Cardiac muscle cell (in vitro differentiated cells and primary cell): ENCODE measurements around the gene MAGOH. TPM values are rescaled to one million over a fixed set of nuclear protein-coding genes. Genes with fewer than 3 reads are reported as not detected.
A peak's percentile ranks its signal among the peaks of the same experiment; 100 is the strongest.
"Not testable (repeated sequence)": the region's sequence is repeated elsewhere in the genome, so short reads cannot be mapped to it uniquely, and the experiment has no call there.

Source experiments
- DNase-seq, 2 donors: peaks; one replicate each; pipeline versions ENCODE4 v3.0.0 to v3.0.0-alpha.2; 2010 to 2017; ENCODE audit warnings: low read depth in 1 of 2, low spot score in 1 of 2
- H3K27ac ChIP-seq: fragments of 200-600 bp; sonication (generic); 2 replicates; pipeline ENCODE4 v1.5.1; 2016
- H3K27me3 ChIP-seq: fragments of 200-600 bp; sonication (generic); 2 replicates; pipeline ENCODE4 v1.6.0; 2016; ENCODE audit warnings: control low read depth
- H3K36me3 ChIP-seq: fragments of 200-600 bp; sonication (generic); 2 replicates; pipeline ENCODE4 v1.5.1; 2016; ENCODE audit warnings: control low read depth
- H3K4me1 ChIP-seq: fragments of 200-600 bp; sonication (generic); 2 replicates; pipeline ENCODE4 v1.8.1; 2017; ENCODE audit warnings: low read depth, mild to moderate bottlenecking, mixed run types
- H3K4me3 ChIP-seq: fragments of 200-600 bp; sonication (generic); 2 replicates; pipeline ENCODE4 v1.5.1; 2016; ENCODE audit warnings: mild to moderate bottlenecking
- H3K9me3 ChIP-seq: fragments of 200-600 bp; sonication (generic); 2 replicates; pipeline ENCODE4 v1.5.1; 2017; ENCODE audit warnings: low read depth, mild to moderate bottlenecking, control low read depth
- CTCF ChIP-seq: IDR thresholded peaks from 2 replicates; pipeline ENCODE4 v1.5.1; 2012; ENCODE audit warnings: low read depth, mild to moderate bottlenecking, low read length
- polyA plus RNA-seq: library from polyadenylated mRNA; unstranded; fragments of >200 nt; fragmentation: Nextera tagmentation; extraction: Ambion mirVana; gene quantifications from 2 replicates; pipeline ENCODE4 v1.2.1, GENCODE V29; 2016
- total RNA-seq: library from RNA; depleted of rRNA; stranded (reverse); fragments of >200 nt; gene quantifications from 2 replicates; pipeline ENCODE4 v1.2.3, GENCODE V29; 2016

The MAGOH gene
- total and polyA plus RNA-seq, 2 experiments from 2014 or later = 24.6 to 36.6 TPM

DNA sequence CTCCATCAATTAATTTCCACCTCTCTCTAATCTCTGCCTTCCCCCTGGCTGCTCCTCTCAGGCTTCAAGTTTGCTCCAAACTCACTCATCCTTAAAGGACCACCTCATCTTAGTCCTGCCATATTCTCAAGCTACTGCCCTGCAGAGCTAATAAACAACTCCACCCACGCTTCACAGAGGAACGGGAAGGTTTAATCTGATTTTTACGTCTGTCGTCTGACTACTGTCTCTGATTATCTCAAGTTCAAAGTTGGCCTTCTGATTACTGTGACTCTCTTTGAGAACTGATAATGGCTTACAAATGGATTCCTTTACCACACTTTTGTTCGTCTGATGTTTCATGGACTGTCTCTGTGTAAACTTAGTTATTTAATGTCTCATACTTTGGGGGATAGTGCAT, 49.3 kb downstream of the MAGOH start:
- no peaks in the 10 kb centered on the region for H3K27me3 ChIP-seq
- no peak for TF ChIP-seq CTCF
- H3K36me3 ChIP-seq = no peaks in the 10 kb centered on the region
- no peaks in the 10 kb centered on the region for H3K4me1 ChIP-seq
- H3K4me3 ChIP-seq = no peak overlapping the region
- DNase-seq = no peak
- no peaks in the 10 kb centered on the region for H3K9me3 ChIP-seq
- no peak overlapping the region for H3K27ac ChIP-seq

DNA sequence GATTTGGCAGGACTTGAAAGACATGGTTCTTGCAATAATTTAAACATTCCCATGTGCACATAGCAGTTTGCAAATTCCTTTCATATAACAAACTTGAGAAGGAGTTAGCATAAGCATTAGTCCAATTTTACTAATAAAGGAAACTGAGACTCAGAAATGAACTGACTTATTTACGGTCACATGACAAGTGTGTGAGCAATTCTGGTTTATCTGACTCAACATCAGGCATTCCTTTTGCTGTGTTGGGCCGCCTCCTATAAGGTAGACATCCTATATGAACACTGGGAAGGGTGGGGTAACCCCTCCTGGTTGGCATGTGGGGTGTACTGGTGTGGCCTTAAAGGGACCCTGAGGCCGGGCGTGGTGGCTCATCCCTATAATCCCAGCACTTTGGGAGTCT, 50.2 kb downstream of the MAGOH start:
- no peak overlapping the region for H3K27ac ChIP-seq
- DNase-seq = no peak
- H3K4me3 ChIP-seq = no peak overlapping the region
- no peaks in the 10 kb centered on the region for H3K36me3 ChIP-seq
- H3K9me3 ChIP-seq = no peaks in the 10 kb centered on the region
- no peak for TF ChIP-seq CTCF
- no peaks in the 10 kb centered on the region for H3K27me3 ChIP-seq
- H3K4me1 ChIP-seq = no peaks in the 10 kb centered on the region

DNA sequence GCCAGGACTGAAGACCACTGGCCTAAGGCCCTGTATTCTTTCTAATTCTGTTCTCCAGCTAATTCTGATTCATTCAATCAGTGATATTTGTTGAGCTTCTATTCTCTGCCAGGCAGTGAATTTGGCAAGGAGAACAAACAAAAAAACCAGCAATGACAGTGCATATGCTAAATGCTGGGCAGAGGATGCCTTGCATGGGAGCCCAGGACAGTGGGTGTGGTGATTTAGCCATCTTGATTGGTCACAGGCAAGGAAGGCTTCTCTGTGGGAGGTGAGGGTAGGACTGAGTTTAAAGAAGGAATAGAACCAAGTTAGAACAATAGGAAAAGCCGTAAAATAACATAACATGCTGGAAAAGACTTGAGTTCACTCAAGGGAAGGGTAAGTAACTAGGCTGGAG, 50.9 kb downstream of the MAGOH start:
- no peak for TF ChIP-seq CTCF

DNA sequence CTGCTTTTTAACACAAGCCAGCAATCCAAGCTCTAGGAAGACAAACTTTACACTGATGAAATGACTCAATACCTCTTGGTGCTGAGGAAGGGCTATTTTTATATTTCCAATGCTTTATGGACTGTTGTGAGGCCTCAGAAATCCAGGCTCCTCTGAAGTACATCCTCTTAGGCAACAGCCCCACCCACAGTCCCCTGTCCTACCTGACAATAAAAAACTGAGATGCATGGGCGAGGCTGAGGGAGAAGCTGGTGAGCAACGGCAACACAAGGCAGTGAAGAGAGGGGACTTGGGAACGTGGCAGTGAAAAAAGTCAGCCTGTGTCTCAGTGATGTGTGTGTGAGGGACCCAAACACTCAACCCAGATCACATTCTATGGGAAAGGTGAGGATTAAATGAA, 51.8 kb downstream of the MAGOH start:
- Histone ChIP-seq H3K36me3 (no peaks in the 10 kb centered on the region), H3K4me3 (no peak overlapping the region), H3K27ac (no peak overlapping the region), H3K4me1 (no peaks in the 10 kb centered on the region), H3K27me3 (no peaks in the 10 kb centered on the region), H3K9me3 (no peaks in the 10 kb centered on the region)
- TF ChIP-seq CTCF = no peak
- no peak for DNase-seq

More for the DNA sequence above, 50.9 kb downstream of the MAGOH start:
- no peak overlapping the region for H3K27ac ChIP-seq
- H3K4me3 ChIP-seq = no peak overlapping the region
- no peaks in the 10 kb centered on the region for H3K27me3 ChIP-seq
- H3K4me1 ChIP-seq = no peaks in the 10 kb centered on the region
- DNase-seq = no peak
- no peaks in the 10 kb centered on the region for H3K36me3 ChIP-seq
- no peaks in the 10 kb centered on the region for H3K9me3 ChIP-seq

- not testable (repeated sequence) for H3K4me3 ChIP-seq, DNase-seq, H3K9me3 ChIP-seq, H3K27me3 ChIP-seq, H3K4me1 ChIP-seq, H3K27ac ChIP-seq, H3K36me3 ChIP-seq
Observed at GRCh38 chr1:53185955-53186297, 52.4 kb downstream of the MAGOH start.

- peak in 1 of 2 donors; percentile 75 for DNase-seq
- H3K4me1 ChIP-seq = no peaks in the 10 kb centered on the region
- no peaks in the 10 kb centered on the region for H3K27me3 ChIP-seq
- H3K27ac ChIP-seq = no peak overlapping the region
- no peak overlapping the region for H3K4me3 ChIP-seq
- H3K9me3 ChIP-seq = no peaks in the 10 kb centered on the region
- no peak for TF ChIP-seq CTCF
- no peaks in the 10 kb centered on the region for H3K36me3 ChIP-seq
Observed at GRCh38 chr1:53183095-53183990, 55.0 kb downstream of the MAGOH start.
